GM10266 (cell line): Measurements from ENCODE around the gene NPEPL1.
"Not testable (repeated sequence)": the region's sequence is repeated elsewhere in the genome, so short reads cannot be mapped to it uniquely, and the experiment has no call there.

Source experiments
- DNase-seq: peaks from one replicate; pipeline ENCODE4 v3.0.0; 2012; ENCODE audit errors: extremely low spot score
- TF ChIP-seq, protein P1 (sequence below): IDR thresholded peaks from 2 replicates; pipeline ENCODE4 v1.5.1; 2012; ENCODE audit warnings: mild to moderate bottlenecking, low read depth; ENCODE audit not compliant: control insufficient read depth, insufficient read depth; ENCODE audit errors: missing control alignments

The NPEPL1 gene

DNA sequence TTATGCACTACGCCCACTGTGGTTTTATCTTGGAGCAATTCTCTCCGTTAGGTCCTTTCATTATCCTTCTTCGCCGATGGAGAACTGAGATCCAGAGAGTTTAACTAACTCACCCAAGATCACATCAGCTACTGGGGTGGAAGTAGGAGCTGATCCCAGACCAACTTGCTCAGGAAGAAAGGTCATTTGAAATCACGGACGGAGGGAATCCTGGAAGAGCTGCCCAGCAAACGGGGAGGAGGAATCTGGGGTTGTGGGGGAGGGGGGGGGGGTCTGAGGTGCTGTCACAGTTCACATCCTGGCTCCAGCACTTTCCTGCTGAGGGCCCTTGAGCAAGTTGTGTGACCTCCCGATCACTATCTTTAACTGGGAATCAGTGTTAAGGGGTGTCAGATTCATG is 62.0 kb downstream of the NPEPL1 start:
- DNase-seq, result no peak

DNA sequence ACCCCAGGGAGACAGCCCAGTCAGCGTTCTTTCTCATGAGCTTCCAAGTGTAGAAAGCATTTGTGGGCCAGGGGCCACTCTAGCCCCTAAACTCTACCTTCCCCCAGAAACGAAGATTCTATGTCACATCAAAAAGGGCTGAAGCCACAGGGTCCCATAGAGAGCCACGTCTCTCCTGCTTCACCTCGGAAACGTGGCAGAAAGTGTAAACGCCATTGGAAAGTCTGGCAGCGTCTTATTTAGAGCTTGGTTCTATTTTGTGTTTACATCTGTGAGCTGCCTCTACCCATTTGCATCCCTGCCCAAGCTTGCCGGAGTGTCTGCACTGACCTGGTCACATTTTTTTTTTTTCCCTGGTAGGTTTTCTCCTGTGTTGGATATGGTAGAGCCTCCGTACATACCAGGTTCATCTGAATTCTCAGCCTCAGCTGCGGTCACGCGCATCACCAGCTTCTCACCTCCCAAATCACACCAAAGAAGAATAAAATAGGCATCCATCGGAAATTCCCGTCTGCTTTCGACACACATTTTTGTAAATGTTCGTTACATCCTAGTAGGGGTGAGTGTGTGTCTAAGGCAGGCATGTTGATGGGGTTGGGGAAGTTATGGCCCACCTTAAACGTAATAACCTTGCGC is 62.6 kb downstream of the NPEPL1 start:
- TF ChIP-seq, protein P1, sequence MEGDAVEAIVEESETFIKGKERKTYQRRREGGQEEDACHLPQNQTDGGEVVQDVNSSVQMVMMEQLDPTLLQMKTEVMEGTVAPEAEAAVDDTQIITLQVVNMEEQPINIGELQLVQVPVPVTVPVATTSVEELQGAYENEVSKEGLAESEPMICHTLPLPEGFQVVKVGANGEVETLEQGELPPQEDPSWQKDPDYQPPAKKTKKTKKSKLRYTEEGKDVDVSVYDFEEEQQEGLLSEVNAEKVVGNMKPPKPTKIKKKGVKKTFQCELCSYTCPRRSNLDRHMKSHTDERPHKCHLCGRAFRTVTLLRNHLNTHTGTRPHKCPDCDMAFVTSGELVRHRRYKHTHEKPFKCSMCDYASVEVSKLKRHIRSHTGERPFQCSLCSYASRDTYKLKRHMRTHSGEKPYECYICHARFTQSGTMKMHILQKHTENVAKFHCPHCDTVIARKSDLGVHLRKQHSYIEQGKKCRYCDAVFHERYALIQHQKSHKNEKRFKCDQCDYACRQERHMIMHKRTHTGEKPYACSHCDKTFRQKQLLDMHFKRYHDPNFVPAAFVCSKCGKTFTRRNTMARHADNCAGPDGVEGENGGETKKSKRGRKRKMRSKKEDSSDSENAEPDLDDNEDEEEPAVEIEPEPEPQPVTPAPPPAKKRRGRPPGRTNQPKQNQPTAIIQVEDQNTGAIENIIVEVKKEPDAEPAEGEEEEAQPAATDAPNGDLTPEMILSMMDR, result no peak
- no peak for DNase-seq

More for the DNA sequence above, 62.0 kb downstream of the NPEPL1 start:
- TF ChIP-seq, protein P1, result no peak

DNA sequence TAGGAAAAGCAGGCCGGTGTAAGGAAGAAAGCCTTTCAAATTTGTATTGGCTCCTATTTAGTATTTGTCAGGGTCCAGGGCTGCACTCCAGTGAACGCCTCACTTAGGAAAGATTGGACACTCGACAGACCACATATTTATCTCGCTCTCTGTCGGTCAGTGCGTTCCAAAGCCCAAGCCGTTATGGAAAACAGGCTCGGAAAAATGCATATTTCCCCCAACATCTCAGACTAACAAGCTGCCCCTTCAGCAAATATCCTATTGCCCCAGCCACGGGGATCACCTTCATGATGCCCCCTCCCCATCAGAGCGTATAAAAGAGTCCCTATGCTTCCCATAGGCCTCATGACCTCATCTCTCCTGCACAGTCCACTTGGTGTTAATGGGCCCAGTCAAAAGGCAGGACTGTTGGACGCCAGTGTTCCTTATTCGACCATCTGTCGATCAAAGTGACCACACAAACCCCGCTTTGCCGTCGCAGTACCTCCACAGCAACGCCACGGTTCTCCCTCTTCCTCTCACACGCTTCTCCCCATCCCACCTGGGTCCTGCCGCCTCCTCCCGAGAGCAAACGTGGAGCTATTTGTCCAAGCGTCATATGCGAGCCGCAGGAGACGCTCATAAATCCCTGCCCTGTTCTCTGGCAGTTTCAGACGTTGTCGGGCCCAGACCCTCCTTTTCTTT is 63.3 kb downstream of the NPEPL1 start:
- TF ChIP-seq, protein P1, result no peak
- no peak for DNase-seq

DNA sequence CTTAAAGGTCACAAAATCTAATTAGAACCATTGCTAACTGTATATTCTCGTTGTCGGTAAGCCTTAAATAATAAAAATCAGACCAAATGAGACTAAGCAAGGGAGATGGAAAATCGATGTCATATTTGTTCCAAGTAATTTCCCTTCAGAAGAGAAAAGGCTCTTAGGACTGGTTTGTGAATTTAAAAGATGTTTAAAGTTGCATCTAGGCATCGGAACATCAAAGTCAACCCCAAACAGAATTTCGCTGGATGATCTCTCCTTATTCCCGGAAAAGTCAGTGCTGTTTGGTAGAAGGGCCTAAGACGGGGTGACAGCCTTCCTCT is 63.8 kb downstream of the NPEPL1 start:
- no peak for DNase-seq
- TF ChIP-seq, protein P1, result no peak

DNA sequence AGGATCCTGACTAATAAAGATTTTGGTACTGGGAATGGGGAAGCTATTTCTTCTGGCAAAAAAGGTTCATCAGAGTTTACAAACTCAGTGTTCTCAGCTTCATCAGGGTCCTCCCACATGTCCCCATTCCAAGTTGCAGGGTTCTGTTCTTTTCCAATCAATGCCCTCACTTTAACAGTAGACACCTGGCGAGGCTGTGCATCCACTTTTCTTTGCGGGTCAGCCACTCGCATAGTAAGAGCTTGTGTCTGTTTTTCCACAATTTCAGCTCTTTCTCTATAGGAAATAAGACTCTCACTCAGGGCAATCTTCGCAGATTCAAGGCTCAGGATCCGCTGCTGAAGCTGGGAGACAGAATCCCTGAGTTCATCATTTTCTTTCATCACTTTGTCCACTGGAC is 65.0 kb downstream of the NPEPL1 start:
- not testable (repeated sequence) for DNase-seq

DNA sequence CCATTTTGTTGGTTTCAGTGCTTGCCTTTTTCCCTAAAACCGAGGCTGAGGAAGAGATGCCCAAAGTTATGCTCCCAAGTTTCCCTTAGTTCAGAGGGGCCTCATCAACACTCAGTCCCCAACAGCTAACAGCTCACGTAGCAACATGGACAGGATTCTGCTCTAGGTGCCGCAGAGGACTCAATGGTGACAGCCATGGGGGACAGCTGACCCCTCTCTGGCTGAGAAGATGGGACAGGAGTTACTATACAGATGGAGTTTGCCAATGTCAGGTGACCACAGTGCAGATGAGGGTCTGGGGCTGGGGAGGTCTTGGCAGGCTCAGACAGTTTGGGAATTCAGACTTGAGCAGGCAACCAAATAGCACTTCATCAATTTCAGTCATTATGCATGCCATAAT is 67.3 kb downstream of the NPEPL1 start:
- no peak for DNase-seq
- TF ChIP-seq, protein P1, result no peak

DNA sequence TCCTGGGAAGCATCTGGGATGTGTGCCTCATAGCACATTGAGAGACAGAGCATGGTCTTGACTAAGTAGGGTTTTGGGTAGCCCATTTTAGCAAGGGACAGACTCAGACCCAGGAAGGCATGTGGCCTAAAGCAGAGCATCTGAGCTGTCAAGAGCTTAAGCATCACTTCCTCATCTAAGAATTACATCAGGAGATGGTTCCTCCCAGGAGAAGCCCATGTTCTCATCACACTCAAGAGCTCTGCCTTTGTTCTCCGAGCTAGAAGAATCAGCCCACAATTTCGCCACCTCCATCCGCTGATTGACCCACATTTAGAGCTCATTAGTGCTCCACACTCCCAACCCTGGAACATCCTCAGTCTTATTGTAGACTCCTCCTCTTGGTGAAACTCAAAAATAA is 68.3 kb downstream of the NPEPL1 start:
- DNase-seq, result no peak
- TF ChIP-seq, protein P1, result no peak
